HEK293T (cell line): ENCODE measurements around the gene ARHGAP10.
"Not testable (repeated sequence)": the region's sequence is repeated elsewhere in the genome, so short reads cannot be mapped to it uniquely, and the experiment has no call there.

ENCODE experiments used
- CTCF ChIA-PET: fragments of 350-600 bp; formaldehyde crosslinking; extraction: SDS; loops from one replicate; lab custom pipeline; 2021; ENCODE audit warnings: antibody characterized with exemption, inconsistent platforms; lab: Yijun Ruan, JAX
- POLR2A ChIA-PET: fragments of 350-600 bp; formaldehyde crosslinking; extraction: SDS; loops from one replicate; lab custom pipeline; 2020; ENCODE audit warnings: antibody characterized with exemption, inconsistent platforms; lab: Yijun Ruan, JAX
- DNase-seq: peaks from one replicate; pipeline ENCODE4 v3.0.0; 2012; ENCODE audit warnings: mixed read lengths; ENCODE audit errors: extremely low spot score
- ARNT ChIP-seq: fragments of 450-650 bp; IDR thresholded peaks from 2 replicates; pipeline ENCODE4 v1.6.1; 2017; ENCODE audit warnings: mild to moderate bottlenecking
- BHLHE40 ChIP-seq: fragments of 450-650 bp; IDR thresholded peaks from 2 replicates; pipeline ENCODE4 v1.6.1; 2016; ENCODE audit warnings: mild to moderate bottlenecking, moderate library complexity, borderline replicate concordance
- CTBP1 ChIP-seq: fragments of 450-650 bp; IDR thresholded peaks from 2 replicates; pipeline ENCODE4 v1.6.1; 2016; ENCODE audit warnings: borderline replicate concordance
- ELF4 ChIP-seq: fragments of 450-650 bp; IDR thresholded peaks from 2 replicates; pipeline ENCODE4 v1.6.1; 2017; ENCODE audit warnings: antibody characterized with exemption
- FOXA1 ChIP-seq: fragments of 450-650 bp; IDR thresholded peaks from 2 replicates; pipeline ENCODE4 v1.6.1; 2016; ENCODE audit warnings: mild to moderate bottlenecking
- FOXK2 ChIP-seq: fragments of 450-650 bp; IDR thresholded peaks from 2 replicates; pipeline ENCODE4 v1.6.1; 2016; ENCODE audit warnings: mild to moderate bottlenecking
- FOXM1 ChIP-seq: fragments of 450-650 bp; IDR thresholded peaks from 2 replicates; pipeline ENCODE4 v1.6.1; 2017; ENCODE audit warnings: mild to moderate bottlenecking, borderline replicate concordance
- HDGF ChIP-seq: fragments of 450-650 bp; IDR thresholded peaks from 2 replicates; pipeline ENCODE4 v1.6.1; 2017; ENCODE audit warnings: antibody characterized with exemption, borderline replicate concordance
- L3MBTL2 ChIP-seq: fragments of 450-650 bp; conservative IDR thresholded peaks from 2 replicates; pipeline ENCODE4 v1.6.1; 2016; ENCODE audit warnings: mild to moderate bottlenecking
- LEF1 ChIP-seq: fragments of 450-650 bp; IDR thresholded peaks from 2 replicates; pipeline ENCODE4 v1.6.1; 2017; ENCODE audit warnings: mild to moderate bottlenecking, borderline replicate concordance
- NFRKB ChIP-seq: fragments of 450-650 bp; IDR thresholded peaks from 2 replicates; pipeline ENCODE4 v1.6.1; 2016; ENCODE audit warnings: mild to moderate bottlenecking, moderate library complexity
- SP1 ChIP-seq: fragments of 450-650 bp; IDR thresholded peaks from 2 replicates; pipeline ENCODE4 v1.6.1; 2017
- SUZ12 ChIP-seq: fragments of 450-650 bp; IDR thresholded peaks from 2 replicates; pipeline ENCODE4 v1.6.1; 2016; ENCODE audit warnings: mild to moderate bottlenecking
- TARDBP ChIP-seq: fragments of 450-650 bp; IDR thresholded peaks from 2 replicates; pipeline ENCODE4 v1.6.1; 2016
- ZNF384 ChIP-seq: fragments of 450-650 bp; IDR thresholded peaks from 2 replicates; pipeline ENCODE4 v1.6.1; 2016
- TF ChIP-seq, protein P1 (sequence below): fragments of 450-650 bp; IDR thresholded peaks from 2 replicates; pipeline ENCODE4 v1.6.1; 2016

Gene ARHGAP10

DNA sequence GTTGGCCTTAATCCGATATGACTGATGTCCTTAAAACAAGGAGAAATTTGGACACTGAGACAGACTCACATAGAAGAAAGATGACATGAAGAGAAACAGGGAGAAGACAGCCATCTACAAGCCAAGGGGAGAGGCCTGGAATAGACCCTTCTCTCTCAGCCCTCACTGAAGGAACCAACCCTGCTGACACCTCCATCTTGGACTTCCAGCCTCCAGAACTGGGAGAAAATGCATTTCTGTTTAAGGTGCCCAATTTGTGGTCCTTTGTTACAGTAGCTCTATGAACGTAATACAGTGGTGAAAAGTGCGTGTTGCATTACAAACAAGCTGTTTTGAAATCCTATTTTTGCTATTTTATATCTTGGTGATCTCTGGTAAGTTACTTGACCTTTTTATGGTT lies 343.6 kb downstream of the ARHGAP10 start:
- no peak for DNase-seq
- TF ChIP-seq TARDBP (no peak), ARNT (no peak), ZNF384 (no peak), FOXM1 (no peak), CTBP1 (no peak), L3MBTL2 (no peak), SUZ12 (no peak), HDGF (no peak), ELF4 (no peak), NFRKB (no peak), SP1 (no peak), LEF1 (no peak), BHLHE40 (no peak)
- TF ChIP-seq, protein P1, sequence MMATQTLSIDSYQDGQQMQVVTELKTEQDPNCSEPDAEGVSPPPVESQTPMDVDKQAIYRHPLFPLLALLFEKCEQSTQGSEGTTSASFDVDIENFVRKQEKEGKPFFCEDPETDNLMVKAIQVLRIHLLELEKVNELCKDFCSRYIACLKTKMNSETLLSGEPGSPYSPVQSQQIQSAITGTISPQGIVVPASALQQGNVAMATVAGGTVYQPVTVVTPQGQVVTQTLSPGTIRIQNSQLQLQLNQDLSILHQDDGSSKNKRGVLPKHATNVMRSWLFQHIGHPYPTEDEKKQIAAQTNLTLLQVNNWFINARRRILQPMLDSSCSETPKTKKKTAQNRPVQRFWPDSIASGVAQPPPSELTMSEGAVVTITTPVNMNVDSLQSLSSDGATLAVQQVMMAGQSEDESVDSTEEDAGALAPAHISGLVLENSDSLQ, result no peak
- ChIA-PET POLR2A (no interaction called here), CTCF (no interaction called here)

DNA sequence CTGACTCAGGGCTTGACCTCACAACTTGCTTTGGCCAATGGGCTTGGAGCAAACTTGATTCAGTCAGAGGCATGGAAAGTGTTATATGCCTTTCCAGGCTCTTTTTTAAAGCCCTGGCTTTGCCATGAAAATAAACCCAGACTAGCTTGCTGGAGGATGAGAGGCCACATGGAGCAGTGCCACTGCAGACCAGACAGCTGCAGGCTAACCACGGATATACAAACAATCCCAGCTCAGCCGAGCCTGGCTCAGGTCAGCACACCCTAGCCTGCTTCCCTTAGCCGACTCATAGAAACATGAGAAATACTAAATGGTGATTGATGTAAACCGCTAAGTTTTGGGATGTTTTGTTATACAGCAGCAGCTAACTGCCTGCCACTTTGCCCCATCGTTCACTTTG lies 345.1 kb downstream of the ARHGAP10 start:
- POLR2A ChIA-PET, result no interaction called here
- CTCF ChIA-PET, result no interaction called here
- no peak for DNase-seq
- TF ChIP-seq ARNT (no peak), CTBP1 (no peak), TARDBP (no peak), LEF1 (no peak), BHLHE40 (no peak), ELF4 (no peak)

DNA sequence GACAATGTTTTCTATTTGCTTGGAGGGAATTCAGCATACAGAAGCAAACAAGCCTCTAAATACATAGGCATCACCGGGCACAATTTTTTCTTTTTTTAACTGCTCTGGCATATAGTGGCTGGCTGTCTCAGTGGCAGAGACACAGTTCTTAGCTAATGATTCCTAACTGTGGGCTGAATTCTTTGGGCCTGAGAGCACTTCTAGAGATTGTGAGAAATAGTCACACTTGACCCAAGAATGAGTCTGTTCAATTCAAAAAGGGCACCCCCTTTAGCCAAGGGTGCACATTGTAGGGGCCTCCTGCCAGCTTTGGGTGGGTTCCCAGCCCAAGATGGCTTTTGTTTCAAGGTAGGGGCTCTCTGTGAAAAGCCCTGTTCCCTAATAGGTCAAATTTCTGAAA lies 345.7 kb downstream of the ARHGAP10 start:
- TF ChIP-seq TARDBP (no peak), NFRKB (no peak), FOXM1 (no peak), BHLHE40 (no peak), L3MBTL2 (no peak), ARNT (no peak), ZNF384 (no peak), LEF1 (no peak), FOXA1 (no peak), CTBP1 (no peak)
- TF ChIP-seq, protein P1, result no peak
- DNase-seq, result no peak
- ChIA-PET CTCF (no interaction called here), POLR2A (no interaction called here)

- POLR2A ChIA-PET, result no interaction called here
- CTCF ChIA-PET, result no interaction called here
- TF ChIP-seq CTBP1, result no peak
- no peak for TF ChIP-seq ZNF384
- no peak for DNase-seq
Measured at GRCh38 chr4:148078061-148078460, 346.2 kb downstream of the ARHGAP10 start.

DNA sequence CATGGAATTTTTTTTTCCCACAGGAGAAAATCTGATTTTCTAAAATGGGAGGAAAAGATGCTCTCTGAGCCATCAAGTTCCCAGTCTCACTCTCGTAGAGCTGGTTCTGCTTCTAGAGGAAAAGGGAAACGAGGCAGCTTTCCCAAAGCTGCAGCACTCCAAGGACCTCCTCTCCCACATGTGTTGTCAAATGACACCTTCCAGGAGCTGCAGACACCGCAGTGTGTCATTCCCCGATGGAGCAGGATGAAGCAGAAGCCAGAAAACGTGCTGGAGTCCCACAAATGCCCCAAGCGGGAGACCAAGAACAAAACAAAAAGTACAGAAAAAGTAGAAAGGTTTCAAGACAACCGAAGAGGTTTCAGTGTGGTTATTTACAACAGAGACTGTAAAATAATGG lies 348.1 kb downstream of the ARHGAP10 start:
- ChIA-PET POLR2A (no interaction called here), CTCF (no interaction called here)

GRCh38 chr4:148081267-148081666 lies 349.4 kb downstream of the ARHGAP10 start:
- ChIA-PET CTCF (no interaction called here), POLR2A (no interaction called here)

More for the DNA sequence above, 348.1 kb downstream of the ARHGAP10 start:
- TF ChIP-seq L3MBTL2, result no peak
- TF ChIP-seq FOXK2, result no peak
- no peak for TF ChIP-seq LEF1
- TF ChIP-seq SP1, result no peak
- TF ChIP-seq FOXM1, result no peak
- no peak for TF ChIP-seq CTBP1
- no peak for TF ChIP-seq BHLHE40
- no peak for TF ChIP-seq ELF4
- TF ChIP-seq HDGF, result no peak
- TF ChIP-seq, protein P1, result no peak
- DNase-seq, result no peak

DNA sequence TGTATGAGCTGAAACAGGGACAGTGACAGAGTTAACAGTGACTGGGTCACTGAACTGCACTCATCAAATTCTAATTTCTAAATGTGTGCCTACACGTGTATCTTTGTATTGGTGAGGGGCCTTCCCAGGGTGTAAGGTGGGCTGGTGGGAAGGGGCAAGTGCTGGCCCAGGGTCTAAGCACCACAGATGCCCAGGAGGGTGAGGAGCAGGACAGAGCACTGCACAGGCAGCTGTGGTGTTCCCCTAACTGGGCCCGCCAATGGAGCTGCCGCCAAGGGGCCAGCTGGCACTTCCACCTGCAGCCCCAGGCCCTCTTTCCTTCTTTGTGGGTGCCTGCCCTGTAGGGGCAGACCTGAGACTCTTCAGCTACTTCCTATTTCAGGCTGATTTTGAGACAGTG lies 349.9 kb downstream of the ARHGAP10 start:
- TF ChIP-seq SUZ12 (no peak), ARNT (no peak), CTBP1 (no peak), FOXA1 (no peak), LEF1 (no peak), L3MBTL2 (no peak)
- DNase-seq, result no peak
- ChIA-PET POLR2A (no interaction called here), CTCF (interaction anchor here (0.8 kb wide), 1 partner anchor 29 kb away, joined by 3 read pairs; no protein-coding TSS in a partner anchor)

More at GRCh38 chr4:148081267-148081666, 349.4 kb downstream of the ARHGAP10 start:
- TF ChIP-seq L3MBTL2, result no peak
- TF ChIP-seq HDGF, result no peak
- no peak for TF ChIP-seq CTBP1
- no peak for TF ChIP-seq BHLHE40
- TF ChIP-seq ZNF384, result no peak
- TF ChIP-seq NFRKB, result no peak
- no peak for DNase-seq

- POLR2A ChIA-PET, CTCF ChIA-PET, DNase-seq: not testable (repeated sequence)
Measured at GRCh38 chr4:148083073-148083472, 351.2 kb downstream of the ARHGAP10 start.
